SIG-M5 treated with dmso at 0.1 percent for 504 hours (cell line): ENCODE measurements around the gene PLEKHO2.

Source experiments
- DNase-seq: peaks from one replicate; lab custom pipeline; 2025; ENCODE audit not compliant: unreplicated experiment; lab: John Stamatoyannopoulos, UW

PLEKHO2 gene

GRCh38 chr15:64855205-64855975 lies 13.7 kb downstream of the PLEKHO2 start:
- no peak for DNase-seq

- DNase-seq: no peak
Measured at GRCh38 chr15:64856429-64857145, 14.9 kb downstream of the PLEKHO2 start.

GRCh38 chr15:64857421-64857820 lies 15.7 kb downstream of the PLEKHO2 start:
- DNase-seq: no peak

GRCh38 chr15:64858021-64858575 lies 16.4 kb downstream of the PLEKHO2 start:
- DNase-seq: no peak

- no peak for DNase-seq
Measured at GRCh38 chr15:64859226-64859625, 17.5 kb downstream of the PLEKHO2 start.

- DNase-seq: no peak
Measured at GRCh38 chr15:64861331-64861730, 19.6 kb downstream of the PLEKHO2 start.

- DNase-seq: no peak
Measured at GRCh38 chr15:64861960-64862359, 20.2 kb downstream of the PLEKHO2 start.

GRCh38 chr15:64862408-64862807 lies 20.7 kb downstream of the PLEKHO2 start:
- no peak for DNase-seq

GRCh38 chr15:64864068-64864467 lies 22.4 kb downstream of the PLEKHO2 start:
- DNase-seq: no peak

GRCh38 chr15:64865126-64865997 lies 23.6 kb downstream of the PLEKHO2 start:
- no peak for DNase-seq

GRCh38 chr15:64865998-64866520 lies 24.3 kb downstream of the PLEKHO2 start:
- no peak for DNase-seq

- no peak for DNase-seq
Measured at GRCh38 chr15:64869501-64869900, 27.8 kb downstream of the PLEKHO2 start.

- no peak for DNase-seq
Measured at GRCh38 chr15:64870353-64870752, 28.6 kb downstream of the PLEKHO2 start.

GRCh38 chr15:64875641-64876223 lies 34.0 kb downstream of the PLEKHO2 start:
- no peak for DNase-seq

- DNase-seq: peak; percentile 34
Measured at GRCh38 chr15:64877435-64877834, 35.7 kb downstream of the PLEKHO2 start.

GRCh38 chr15:64878705-64879104 lies 37.0 kb downstream of the PLEKHO2 start:
- no peak for DNase-seq

- DNase-seq: peak; percentile 75
Measured at GRCh38 chr15:64883100-64883581, 41.4 kb downstream of the PLEKHO2 start.

- DNase-seq: peak; percentile 6
Measured at GRCh38 chr15:64883997-64884511, 42.3 kb downstream of the PLEKHO2 start.

GRCh38 chr15:64884679-64885078 lies 43.0 kb downstream of the PLEKHO2 start:
- DNase-seq: no peak

GRCh38 chr15:64888336-64888735 lies 46.6 kb downstream of the PLEKHO2 start:
- DNase-seq: no peak
